Inferior parietal cortex (tissue), 1 donor: ENCODE results near the gene IPMK.

ENCODE experiments used
- DNase-seq: peaks from one replicate; pipeline ENCODE4 v3.0.0-alpha.2; 2016; ENCODE audit errors: extremely low spot score

The IPMK gene

GRCh38 chr10:58267713-58268453 is at the start of gene IPMK:
IPMK (minus strand) TSS chr10:58267894; CDS start chr10:58267611, 283 bp downstream.
- DNase-seq = peak; percentile 94

- DNase-seq = no peak
Observed at GRCh38 chr10:58316874-58317273, 49.2 kb upstream of the IPMK start.

- no peak for DNase-seq
Observed at GRCh38 chr10:58311026-58311425, 43.3 kb upstream of the IPMK start.

- no peak for DNase-seq
Observed at GRCh38 chr10:58307676-58308075, 40.0 kb upstream of the IPMK start.

GRCh38 chr10:58305821-58306220 is 38.1 kb upstream of the IPMK start:
- DNase-seq = no peak

- no peak for DNase-seq
Observed at GRCh38 chr10:58304099-58304633, 36.5 kb upstream of the IPMK start.

GRCh38 chr10:58302254-58302653 is 34.6 kb upstream of the IPMK start:
- no peak for DNase-seq

- DNase-seq = no peak
Observed at GRCh38 chr10:58300676-58301075, 33.0 kb upstream of the IPMK start.

GRCh38 chr10:58299580-58299979 is 31.9 kb upstream of the IPMK start:
- DNase-seq = peak; percentile 74

- no peak for DNase-seq
Observed at GRCh38 chr10:58293989-58294388, 26.3 kb upstream of the IPMK start.

- peak; percentile 63 for DNase-seq
Observed at GRCh38 chr10:58291538-58292174, 24.0 kb upstream of the IPMK start.

- no peak for DNase-seq
Observed at GRCh38 chr10:58282615-58283014, 14.9 kb upstream of the IPMK start.

GRCh38 chr10:58281092-58281752 is 13.5 kb upstream of the IPMK start:
- DNase-seq = no peak

- no peak for DNase-seq
Observed at GRCh38 chr10:58280477-58280876, 12.8 kb upstream of the IPMK start.

- DNase-seq = no peak
Observed at GRCh38 chr10:58278962-58279307, 11.2 kb upstream of the IPMK start.

- DNase-seq = no peak
Observed at GRCh38 chr10:58278274-58278961, 10.7 kb upstream of the IPMK start.

GRCh38 chr10:58275908-58276307 is 8.2 kb upstream of the IPMK start:
- DNase-seq = no peak

GRCh38 chr10:58275261-58275660 is 7.6 kb upstream of the IPMK start:
- no peak for DNase-seq

GRCh38 chr10:58269782-58270290 is 2.1 kb upstream of the IPMK start:
- DNase-seq = no peak

- DNase-seq = peak; percentile 97
Observed at GRCh38 chr10:58268946-58269781, 1.5 kb upstream of the IPMK start, which contains the start of gene CISD1. CISD1 (plus strand) TSS chr10:58269162; CDS start chr10:58269274, 112 bp downstream.

- DNase-seq = no peak
Observed at GRCh38 chr10:58268454-58268945, 806 bp upstream of the IPMK start.
